Central memory CD4-positive, alpha-beta T cell (primary cell): Measurements from ENCODE around the gene IRAK2.

Experiments used
- DNase-seq: peaks from one replicate; pipeline ENCODE4 v3.0.0; 2022

IRAK2 gene

GRCh38 chr3:10192953-10193691 is 28.4 kb downstream of the IRAK2 start:
- DNase-seq, result peak; percentile 56

- DNase-seq, result no peak
Measured at GRCh38 chr3:10193692-10194327, 29.1 kb downstream of the IRAK2 start.

GRCh38 chr3:10194328-10195071 is 29.8 kb downstream of the IRAK2 start:
- DNase-seq, result peak; percentile 72

GRCh38 chr3:10195366-10196089 is 30.8 kb downstream of the IRAK2 start:
- DNase-seq, result no peak

- no peak for DNase-seq
Measured at GRCh38 chr3:10196389-10197052, 31.8 kb downstream of the IRAK2 start.

GRCh38 chr3:10198226-10198625 is 33.5 kb downstream of the IRAK2 start:
- no peak for DNase-seq

GRCh38 chr3:10198761-10199649 is 34.3 kb downstream of the IRAK2 start:
- peak; percentile 80 for DNase-seq

- no peak for DNase-seq
Measured at GRCh38 chr3:10204921-10205320, 40.2 kb downstream of the IRAK2 start.

- no peak for DNase-seq
Measured at GRCh38 chr3:10205451-10206165, 40.9 kb downstream of the IRAK2 start.

GRCh38 chr3:10206166-10206511 is 41.4 kb downstream of the IRAK2 start:
- DNase-seq, result no peak

- no peak for DNase-seq
Measured at GRCh38 chr3:10213156-10213792, 48.6 kb downstream of the IRAK2 start.

GRCh38 chr3:10215578-10216368 is 51.1 kb downstream of the IRAK2 start:
- DNase-seq, result no peak

- no peak for DNase-seq
Measured at GRCh38 chr3:10217359-10217758, 52.6 kb downstream of the IRAK2 start.

- DNase-seq, result no peak
Measured at GRCh38 chr3:10219737-10220136, 55.0 kb downstream of the IRAK2 start.

GRCh38 chr3:10223676-10224639 is 59.2 kb downstream of the IRAK2 start:
- peak; percentile 38 for DNase-seq

- peak; percentile 49 for DNase-seq
Measured at GRCh38 chr3:10224794-10225665, 60.3 kb downstream of the IRAK2 start.

GRCh38 chr3:10226293-10226692 is 61.6 kb downstream of the IRAK2 start:
- DNase-seq, result no peak
